GM12892 (cell line): ENCODE measurements around the gene CTPS1.

Source experiments
- DNase-seq: peaks from one replicate; pipeline ENCODE4 v3.0.0; 2011; ENCODE audit not compliant: insufficient read length
- FAIRE-seq: peaks from 2 replicates; lab custom pipeline; 2011; peaks lifted over from hg19 to GRCh38; lab: Jason Lieb, UNC
- POLR2A ChIP-seq: IDR thresholded peaks from 2 replicates; pipeline ENCODE4 v1.6.1; 2011; ENCODE audit warnings: low read depth, low read length, control low read depth
- POLR2AphosphoS5 ChIP-seq: IDR thresholded peaks from 2 replicates; pipeline ENCODE4 v1.6.1; 2011; ENCODE audit warnings: low read depth, low read length, control low read depth
- TAF1 ChIP-seq: IDR thresholded peaks from 2 replicates; pipeline ENCODE4 v1.6.1; 2011; ENCODE audit warnings: low read depth, mild to moderate bottlenecking, control low read depth, low read length, borderline replicate concordance

The CTPS1 gene

DNA sequence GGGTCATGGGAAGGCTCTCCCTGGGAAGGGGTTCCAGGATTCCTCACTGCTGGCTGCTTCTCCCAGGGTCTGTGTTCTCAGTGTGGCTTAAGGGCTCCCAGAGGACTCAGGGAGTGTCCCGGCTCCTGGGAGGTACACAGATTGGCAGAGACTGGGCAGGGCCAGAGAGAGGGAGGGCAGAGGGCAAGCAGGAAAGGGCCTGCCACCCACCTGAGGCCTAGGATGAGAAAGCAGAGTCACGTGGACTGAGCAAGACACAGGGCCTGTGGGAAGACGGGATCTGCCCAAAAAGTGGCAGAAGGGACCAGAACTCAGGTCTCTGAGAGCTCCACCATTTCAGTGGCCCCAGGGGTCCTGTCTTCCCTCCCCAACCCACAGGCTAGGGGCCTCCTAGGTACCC, 41.2 kb downstream of the CTPS1 start:
- no peak for FAIRE-seq
- peak; percentile 54; the same call in 1 of the 2 replicates for TF ChIP-seq POLR2AphosphoS5
- TF ChIP-seq TAF1 = no peak

GRCh38 chr1:41021526-41022308, 42.2 kb downstream of the CTPS1 start, which contains the start of gene SLFNL1:
Gene SLFNL1, minus strand, starts transcription at chr1:41021725. Its CDS starts 1,065 bp downstream, at chr1:41020660.
- DNase-seq = no peak
- FAIRE-seq = no peak
- TF ChIP-seq TAF1 = no peak
- TF ChIP-seq POLR2AphosphoS5 = no peak
- 0 out of 2 replicates have a peak, but pooled peaks have one; percentile 3 for TF ChIP-seq POLR2A

More for the DNA sequence above, 41.2 kb downstream of the CTPS1 start:
- no peak for DNase-seq

DNA sequence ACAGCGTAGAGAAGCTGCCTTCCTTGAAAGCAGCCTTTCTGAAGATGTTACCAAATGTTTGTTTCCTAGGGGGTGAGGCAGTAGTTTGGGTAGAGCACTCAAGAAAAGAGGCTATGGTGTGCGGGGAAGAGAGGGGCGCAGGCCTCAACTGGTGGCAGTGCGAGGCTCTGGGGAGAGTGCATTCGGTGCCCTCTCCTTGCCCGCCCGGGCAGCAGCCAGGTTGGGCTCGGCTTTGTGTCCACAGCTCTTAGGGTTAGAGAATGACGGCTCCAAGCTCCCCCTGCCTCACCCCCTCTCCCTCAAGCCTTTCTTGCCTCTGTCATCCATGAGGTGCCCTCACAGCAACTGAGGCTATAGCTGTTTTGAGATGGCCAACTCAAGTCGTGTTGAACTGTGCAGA, 42.9 kb downstream of the CTPS1 start:
- TF ChIP-seq TAF1 (no peak), POLR2A (peak; percentile 9; the same call in 1 of the 2 replicates), POLR2AphosphoS5 (no peak)
- FAIRE-seq (no peak), DNase-seq (no peak)

DNA sequence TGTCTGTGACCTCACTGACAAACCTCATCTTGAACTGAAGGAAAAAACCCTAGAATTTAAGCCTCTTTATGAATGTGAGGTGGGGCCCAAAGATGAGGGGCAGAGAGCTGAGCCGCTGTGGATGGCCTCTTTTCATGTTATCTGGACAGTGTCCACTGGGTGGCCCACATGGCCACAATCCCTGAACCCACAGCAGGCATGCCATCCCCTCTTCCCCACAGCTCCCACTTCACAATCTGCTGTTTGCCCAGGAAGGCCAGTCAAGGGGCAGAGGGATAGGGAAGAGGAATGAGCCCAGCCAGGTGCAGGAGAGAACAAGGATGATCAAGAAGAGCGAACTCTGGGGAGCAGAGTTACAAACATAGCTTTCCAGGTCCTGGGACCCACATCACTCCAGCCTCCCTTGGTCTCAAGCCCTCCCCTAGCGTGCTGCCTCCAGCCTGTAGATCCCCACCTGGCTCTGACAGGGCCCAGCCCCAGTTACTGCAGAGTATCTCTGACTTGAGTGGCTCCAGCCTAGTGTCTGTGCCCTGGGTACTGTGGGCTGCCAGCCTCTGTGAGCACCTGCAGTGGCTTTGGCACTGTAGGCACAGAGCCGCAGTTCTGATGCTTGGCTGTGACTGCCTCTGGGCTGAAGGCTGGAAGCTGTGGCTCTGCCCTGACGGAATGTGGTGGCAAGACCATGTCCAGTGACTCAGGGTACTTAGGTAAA, 43.9 kb downstream of the CTPS1 start:
- FAIRE-seq (no peak), DNase-seq (no peak)
- TF ChIP-seq TAF1 = no peak
- TF ChIP-seq POLR2AphosphoS5 = no peak; the same call in 1 of the 2 replicates
- TF ChIP-seq POLR2A = no peak; the same call in 1 of the 2 replicates

- no peak for FAIRE-seq
- TF ChIP-seq TAF1 (no peak), POLR2A (no peak), POLR2AphosphoS5 (no peak)
- DNase-seq = no peak
Measured at GRCh38 chr1:41024953-41025352, 45.5 kb downstream of the CTPS1 start.

DNA sequence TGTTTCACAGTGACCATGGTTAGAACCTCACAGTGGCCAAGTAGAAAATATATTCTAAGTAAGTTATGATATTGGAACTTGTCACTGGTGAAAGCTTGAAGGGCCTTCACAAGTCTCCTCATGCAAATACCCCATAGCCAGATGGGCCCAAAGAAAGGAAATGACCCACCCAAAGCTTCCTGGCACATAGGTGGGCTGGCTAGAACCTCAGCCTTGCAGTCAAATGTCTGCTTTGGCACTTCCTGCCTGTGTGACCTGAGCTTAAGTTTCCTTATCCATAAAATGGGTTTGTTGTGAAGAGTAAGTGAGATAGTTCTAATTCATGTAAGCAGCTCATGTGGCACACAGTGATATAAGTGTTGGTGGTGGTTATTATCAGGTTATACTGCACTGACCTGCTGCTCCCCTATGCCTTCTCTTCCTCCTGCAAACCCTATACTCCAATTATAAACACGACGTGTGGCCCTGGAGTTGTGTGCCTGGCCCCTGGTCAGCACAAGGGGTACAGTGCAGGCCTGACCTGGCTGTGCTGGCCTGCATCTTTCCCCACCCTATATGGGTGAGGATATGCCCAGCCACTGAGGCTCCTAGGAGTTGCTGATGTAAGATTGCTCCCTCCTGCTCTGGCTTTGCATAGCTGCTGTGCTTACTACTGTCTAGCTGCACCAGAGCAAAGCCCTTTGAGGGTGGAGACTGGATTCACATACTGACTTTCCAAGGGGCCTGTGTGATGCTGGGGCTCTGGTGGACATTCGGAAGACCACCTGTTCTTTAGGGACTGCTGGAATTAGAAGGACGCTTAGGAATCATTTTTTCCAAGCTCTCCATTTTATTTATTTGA, 46.7 kb downstream of the CTPS1 start:
- TF ChIP-seq POLR2A = no peak
- no peak for TF ChIP-seq POLR2AphosphoS5
- no peak for TF ChIP-seq TAF1
- FAIRE-seq (no peak), DNase-seq (no peak)

- no peak for DNase-seq
- no peak for TF ChIP-seq POLR2A
- TF ChIP-seq POLR2AphosphoS5 = no peak
- no peak for TF ChIP-seq TAF1
- no peak for FAIRE-seq
Measured at GRCh38 chr1:41028034-41028642, 48.6 kb downstream of the CTPS1 start.

DNA sequence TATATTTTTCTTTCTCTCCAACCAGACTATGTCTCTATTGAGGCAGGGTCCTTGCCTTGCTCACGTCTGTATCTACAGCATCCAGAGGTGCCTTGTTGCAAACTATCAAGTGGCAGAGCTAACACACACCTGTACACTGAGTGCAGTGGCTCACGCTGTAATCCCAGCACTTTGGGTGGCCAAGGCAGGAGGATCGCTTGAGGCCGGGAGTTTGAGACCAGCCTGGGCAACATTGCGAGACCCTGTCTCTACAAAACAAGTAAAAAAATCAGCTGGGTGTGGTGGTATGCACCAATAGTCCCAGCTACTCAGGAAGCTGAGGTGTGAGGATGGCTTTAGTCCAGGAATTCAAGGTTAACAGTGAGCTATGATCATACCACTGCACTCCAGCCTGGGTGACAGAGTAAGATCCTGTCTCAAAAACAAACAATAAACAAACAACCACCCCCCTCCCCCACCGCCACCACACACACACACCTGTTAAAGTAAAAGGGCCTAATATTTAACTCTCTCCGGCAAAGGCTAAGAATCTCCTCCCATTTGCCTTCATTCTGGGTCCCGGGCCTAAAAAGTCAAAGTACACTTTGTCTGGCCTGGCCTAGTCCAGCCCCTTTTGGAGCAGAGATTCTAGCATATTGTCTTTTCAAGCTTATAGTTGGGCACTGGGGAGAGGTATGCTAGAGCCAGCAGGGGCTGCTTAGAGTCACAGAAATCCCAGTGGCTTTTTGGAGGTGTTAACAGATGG, 51.5 kb downstream of the CTPS1 start:
- DNase-seq (no peak), FAIRE-seq (no peak)
- TF ChIP-seq POLR2A (no peak), POLR2AphosphoS5 (no peak), TAF1 (no peak)

DNA sequence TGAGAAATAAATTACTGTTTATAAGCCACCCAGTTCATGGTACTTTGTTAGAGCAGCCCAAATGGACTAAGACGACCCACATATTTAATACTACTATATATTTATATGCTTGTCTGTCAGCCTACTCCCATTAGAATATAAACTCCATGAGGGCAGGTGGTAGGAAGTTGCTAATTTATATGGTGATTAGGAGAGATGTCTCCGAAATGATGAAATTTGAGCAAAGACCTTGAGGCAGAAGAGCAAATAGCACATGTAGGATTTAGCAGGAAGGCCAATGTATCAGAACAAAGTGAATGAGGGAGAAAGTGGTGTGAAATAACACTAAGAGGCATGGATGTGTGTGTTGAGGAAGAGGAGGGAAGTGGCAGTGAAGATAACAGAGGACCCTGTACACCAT, 52.7 kb downstream of the CTPS1 start:
- no peak for FAIRE-seq
- DNase-seq = no peak
- no peak for TF ChIP-seq POLR2A
- no peak for TF ChIP-seq POLR2AphosphoS5
- TF ChIP-seq TAF1 = no peak

- no peak for DNase-seq
- TF ChIP-seq POLR2AphosphoS5 = no peak
- no peak for TF ChIP-seq TAF1
- no peak for TF ChIP-seq POLR2A
- FAIRE-seq = no peak
Measured at GRCh38 chr1:41033272-41033671, 53.8 kb downstream of the CTPS1 start.
